Measurements from ENCODE around the gene ACYP1.

Gene ACYP1

DNA sequence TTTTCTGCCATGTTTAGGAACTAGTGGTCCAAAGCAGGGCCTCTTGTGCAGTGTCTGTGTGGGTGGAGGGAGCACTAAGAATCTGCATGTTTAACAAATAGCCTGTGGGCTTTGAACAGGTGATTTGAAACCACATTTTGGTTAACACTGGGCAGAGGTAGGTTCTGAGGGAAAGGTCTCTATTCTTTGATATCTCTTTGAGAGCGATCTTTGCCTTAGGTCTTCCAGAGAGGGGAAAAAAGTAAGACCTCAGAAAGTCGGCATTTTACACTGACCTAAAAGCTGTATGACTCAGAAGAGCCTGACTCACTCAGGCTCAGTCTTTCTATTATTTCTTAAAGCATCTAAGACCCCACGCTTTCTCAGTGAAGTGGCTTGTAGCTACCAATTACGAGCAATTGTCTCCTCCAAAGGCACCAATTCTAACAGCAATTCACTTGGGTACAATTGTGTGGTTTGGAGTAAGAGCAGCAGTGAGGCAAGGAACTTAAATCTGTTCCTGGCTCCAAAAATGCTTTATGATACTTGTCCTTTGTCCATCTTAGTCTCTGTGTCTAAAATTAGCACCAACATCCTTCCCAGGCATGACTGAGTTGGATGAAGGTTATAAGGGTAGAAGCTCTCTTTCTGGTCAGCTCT lies 52.3 kb downstream of the ACYP1 start:
- no peak overlapping the region for H3K9ac ChIP-seq (ENCODE audit: low read depth, low read length)
- H3K27ac ChIP-seq (ENCODE audit: low read depth, low read length), result no peak overlapping the region
- 88% methylated on average over 4 of the region's 4 CpGs for WGBS

DNA sequence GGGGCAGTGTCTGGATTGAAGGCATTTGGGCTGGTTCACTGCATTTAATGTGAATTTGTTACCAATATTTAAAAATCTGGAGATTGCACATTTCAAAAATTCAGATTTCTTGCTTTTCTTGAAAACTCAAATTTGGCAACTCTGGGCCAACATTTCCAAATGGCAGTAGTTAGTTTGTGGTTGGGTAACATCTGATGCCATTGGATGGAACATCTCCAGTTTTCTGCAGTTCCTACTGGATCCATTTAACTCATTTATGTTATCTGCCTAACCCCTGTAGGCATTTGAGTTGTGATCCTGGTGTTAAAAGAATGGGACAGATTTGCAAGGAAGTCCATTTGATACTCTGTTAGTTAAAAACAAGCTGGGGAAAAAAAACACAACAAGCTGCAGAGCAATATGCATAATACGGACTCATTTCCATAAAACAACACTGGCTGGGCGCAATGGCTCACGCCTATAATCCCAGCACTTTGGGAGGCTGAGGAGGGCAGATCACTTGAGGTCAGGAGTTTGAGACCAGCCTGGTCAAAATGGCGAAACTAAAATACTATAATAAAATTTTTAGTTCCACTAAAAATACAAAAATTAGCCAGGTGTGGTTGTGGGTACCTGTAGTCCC lies 53.2 kb downstream of the ACYP1 start:
- Histone ChIP-seq H3K9ac (ENCODE audit: low read depth, low read length) (no peak overlapping the region), H3K36me3 (ENCODE audit: insufficient read depth, low read length) (peaks cover 83% of the 10 kb centered on the region), H3K4me3 (ENCODE audit: low read length) (no peak overlapping the region), H3K27ac (ENCODE audit: low read depth, low read length) (no peak overlapping the region), H3K9me3 (ENCODE audit: insufficient read depth, low read depth, low read length) (no peaks in the 10 kb centered on the region), H3K4me1 (ENCODE audit: insufficient read depth, low read length) (peaks cover 4% of the 10 kb centered on the region; the same call in 1 of the 2 replicates), H3K27me3 (ENCODE audit: insufficient read depth, low read length) (no peaks in the 10 kb centered on the region)
- WGBS, result 93% methylated on average over 3 of the region's 4 CpGs

More for the DNA sequence above, 52.3 kb downstream of the ACYP1 start:
- Histone ChIP-seq H3K4me1 (ENCODE audit: insufficient read depth, low read length) (peaks cover 4% of the 10 kb centered on the region; the same call in 1 of the 2 replicates), H3K36me3 (ENCODE audit: insufficient read depth, low read length) (peaks cover 83% of the 10 kb centered on the region), H3K4me3 (ENCODE audit: low read length) (no peak overlapping the region), H3K9me3 (ENCODE audit: insufficient read depth, low read depth, low read length) (no peaks in the 10 kb centered on the region), H3K27me3 (ENCODE audit: insufficient read depth, low read length) (no peaks in the 10 kb centered on the region)

DNA sequence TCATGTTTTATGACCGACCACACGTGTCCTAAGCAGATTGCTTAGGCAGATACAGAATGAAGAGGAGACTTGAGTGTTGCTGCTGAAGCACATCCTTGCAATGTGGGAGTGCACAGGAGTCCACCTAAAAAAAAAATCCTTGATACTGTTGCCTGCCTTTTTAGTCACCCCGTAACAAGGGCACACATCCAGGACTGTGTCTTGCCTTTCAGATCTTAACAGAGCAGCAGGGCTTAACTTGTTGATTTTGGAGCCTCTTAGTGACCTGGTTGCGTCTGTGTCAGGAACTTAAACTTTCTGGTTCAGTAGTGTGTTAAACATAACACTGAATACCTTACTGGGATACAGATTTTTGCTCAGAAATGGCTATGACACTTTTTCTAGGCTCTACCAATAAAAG lies 54.6 kb downstream of the ACYP1 start:
- Histone ChIP-seq H3K36me3 (ENCODE audit: insufficient read depth, low read length) (peaks cover 78% of the 10 kb centered on the region), H3K27ac (ENCODE audit: low read depth, low read length) (no peak overlapping the region), H3K27me3 (ENCODE audit: insufficient read depth, low read length) (no peaks in the 10 kb centered on the region), H3K4me1 (ENCODE audit: insufficient read depth, low read length) (peaks cover 4% of the 10 kb centered on the region; the same call in 1 of the 2 replicates), H3K4me3 (ENCODE audit: low read length) (no peak overlapping the region), H3K9ac (ENCODE audit: low read depth, low read length) (no peak overlapping the region), H3K9me3 (ENCODE audit: insufficient read depth, low read depth, low read length) (no peaks in the 10 kb centered on the region)
- WGBS, result 96% methylated on average over 4 of the region's 4 CpGs

DNA sequence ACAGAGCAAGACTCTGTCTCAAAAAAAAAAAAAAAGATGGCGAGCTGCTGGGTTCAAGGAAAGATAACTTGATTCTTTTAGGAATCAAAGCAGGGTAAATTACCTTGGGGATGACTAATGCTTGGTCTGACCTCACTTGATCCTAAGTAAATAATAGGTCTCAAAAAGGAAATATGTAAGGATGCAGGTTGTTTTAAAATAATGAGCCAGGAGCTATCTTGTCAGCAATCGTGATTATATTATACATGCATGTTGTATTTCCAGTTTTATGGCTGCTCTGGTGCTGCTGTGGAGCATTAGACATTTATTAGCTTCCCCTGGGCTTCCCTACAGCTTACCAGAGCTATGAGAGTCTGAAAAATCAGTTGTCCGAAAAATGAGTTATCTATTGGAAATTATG lies 58.5 kb downstream of the ACYP1 start:
- no peak overlapping the region for H3K4me3 ChIP-seq (ENCODE audit: low read length)
- H3K27me3 ChIP-seq (ENCODE audit: insufficient read depth, low read length), result no peaks in the 10 kb centered on the region
- no peaks in the 10 kb centered on the region for H3K9me3 ChIP-seq (ENCODE audit: insufficient read depth, low read depth, low read length)
- no peak overlapping the region for H3K9ac ChIP-seq (ENCODE audit: low read depth, low read length)
- peaks cover 62% of the 10 kb centered on the region for H3K36me3 ChIP-seq (ENCODE audit: insufficient read depth, low read length)
- peaks cover 6% of the 10 kb centered on the region; the same call in 1 of the 2 replicates for H3K4me1 ChIP-seq (ENCODE audit: insufficient read depth, low read length)
- no peak overlapping the region for H3K27ac ChIP-seq (ENCODE audit: low read depth, low read length)
- WGBS, result 98% methylated on average over 2 of the region's 3 CpGs

DNA sequence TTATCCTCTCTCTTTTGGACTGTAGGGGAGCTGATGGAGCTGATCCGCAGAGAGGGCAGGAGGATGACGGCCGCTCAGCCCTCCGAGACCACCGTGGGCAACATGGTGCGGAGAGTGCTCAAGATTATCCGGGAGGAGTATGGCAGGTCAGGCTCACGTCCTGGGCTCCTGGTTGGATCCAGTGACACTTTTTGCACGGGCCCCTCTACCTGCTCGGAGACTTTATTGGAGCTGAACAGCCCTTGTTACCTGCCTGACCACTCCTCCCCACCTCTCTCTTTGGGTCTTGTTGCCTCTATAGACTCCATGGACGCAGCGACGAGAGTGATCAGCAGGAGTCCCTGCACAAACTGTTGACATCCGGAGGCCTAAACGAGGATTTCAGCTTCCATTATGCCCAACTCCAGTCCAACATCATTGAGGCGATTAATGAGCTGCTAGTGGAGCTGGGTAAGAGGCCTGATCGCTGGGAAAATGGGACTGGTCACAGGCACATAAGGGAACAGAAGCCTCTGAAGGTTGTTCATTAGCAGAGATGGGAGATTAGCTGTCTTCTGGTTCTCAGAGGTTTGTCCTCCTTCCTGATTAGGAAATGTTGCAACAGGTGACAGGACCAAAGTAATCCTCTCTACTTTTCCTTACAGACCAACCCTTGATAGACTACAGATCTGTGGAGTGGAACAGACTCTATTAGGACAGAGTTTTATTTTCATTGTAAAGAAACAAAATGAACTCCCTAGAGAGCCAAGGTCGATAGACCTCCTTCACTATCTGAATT lies 60.4 kb downstream of the ACYP1 start:
- WGBS, result 12% methylated on average over 18 of the region's 18 CpGs
- H3K4me1 ChIP-seq (ENCODE audit: insufficient read depth, low read length), result peaks cover 6% of the 10 kb centered on the region; the same call in 1 of the 2 replicates
- no peaks in the 10 kb centered on the region for H3K9me3 ChIP-seq (ENCODE audit: insufficient read depth, low read depth, low read length)
- peak overlapping the region; percentile 62 for H3K9ac ChIP-seq (ENCODE audit: low read depth, low read length)
- no peak overlapping the region for H3K27ac ChIP-seq (ENCODE audit: low read depth, low read length)
- no peaks in the 10 kb centered on the region for H3K27me3 ChIP-seq (ENCODE audit: insufficient read depth, low read length)
- peaks cover 42% of the 10 kb centered on the region for H3K36me3 ChIP-seq (ENCODE audit: insufficient read depth, low read length)
- H3K4me3 ChIP-seq (ENCODE audit: low read length), result peak overlapping the region; percentile 91
